B cell (primary cell): ENCODE results near the gene CANT1. TPM values are rescaled to one million over a fixed set of nuclear protein-coding genes. Genes with fewer than 3 reads are reported as not detected.

ENCODE experiments used
- ATAC-seq: fragments of 200-7000 bp; cut with Tn5 transposase; one replicate; pipeline ENCODE4 v1.10.0; 2021; ENCODE audit warnings: low read depth, mild to moderate bottlenecking, moderate number of reproducible peaks, moderate library complexity
- CTCF ChIA-PET: fragments of 350-600 bp; sonication (Branson Sonifier 250); formaldehyde crosslinking; loops from one replicate; lab custom pipeline; 2021; ENCODE audit warnings: antibody characterized with exemption, inconsistent platforms; lab: Charles Lee
- POLR2A ChIA-PET: fragments of 350-600 bp; sonication (Branson Sonifier 250); formaldehyde crosslinking; loops from one replicate; lab custom pipeline; 2021; ENCODE audit warnings: antibody characterized with exemption; lab: Charles Lee
- DNase-seq: peaks from one replicate; pipeline ENCODE4 v3.0.0; 2013
- H2AFZ ChIP-seq: 2 replicates; pipeline ENCODE4 v1.6.1; 2012; ENCODE audit warnings: mild to moderate bottlenecking, low read depth, low read length; ENCODE audit not compliant: insufficient read depth, poor library complexity, severe bottlenecking
- H3K27ac ChIP-seq, 2 donors: 1 replicate in 1 of 2; 2 replicates in 1 of 2; pipeline ENCODE4 v1.5.1; 2012 to 2013; ENCODE audit warnings: low read length in 2 of 2, mild to moderate bottlenecking in 2 of 2, moderate library complexity in 1 of 2
- H3K27me3 ChIP-seq, 4 experiments: fragments of 200-600 bp in 1 of 4; sonication (generic) in 1 of 4; replicated peaks in 1 of 4; 1 replicate in 2 of 4; 2 replicates in 2 of 4; pipeline versions ENCODE4 v1.6.1 to v1.7.0; 2013 to 2016; ENCODE audit warnings: low read length in 3 of 4, mild to moderate bottlenecking in 2 of 4, mixed read lengths in 1 of 4, moderate library complexity in 1 of 4; ENCODE audit not compliant: insufficient read depth in 4 of 4, control insufficient read depth in 3 of 4; ENCODE audit errors: control extremely low read depth in 1 of 4
- H3K36me3 ChIP-seq, 2 experiments: replicated peaks in 1 of 2; 1 replicate in 1 of 2; 2 replicates in 1 of 2; pipeline versions ENCODE4 v1.6.1 to v1.7.1; 2013; ENCODE audit warnings: low read length in 1 of 2; ENCODE audit not compliant: insufficient read depth in 2 of 2, control insufficient read depth in 1 of 2; ENCODE audit errors: control extremely low read depth in 1 of 2, extremely low read depth in 1 of 2
- H3K4me1 ChIP-seq, 2 donors: fragments of 200-600 bp in 1 of 2; sonication (generic) in 1 of 2; 1 replicate in 1 of 2; 2 replicates in 1 of 2; pipeline versions ENCODE4 v1.5.1 to v1.6.1; 2013 to 2017; ENCODE audit warnings: low read length in 2 of 2; ENCODE audit not compliant: control insufficient read depth in 2 of 2, insufficient read depth in 2 of 2
- H3K4me2 ChIP-seq: replicated peaks from 2 replicates; pipeline ENCODE3; 2012; ENCODE audit warnings: mild to moderate bottlenecking, low read depth, low read length; ENCODE audit not compliant: poor library complexity, severe bottlenecking
- H3K4me3 ChIP-seq, 5 experiments: fragments of 200-600 bp in 1 of 5; sonication (generic) in 1 of 5; 1 replicate in 3 of 5; 2 replicates in 2 of 5; pipeline versions ENCODE4 v1.5.1 to v1.7.0; 2011 to 2016; ENCODE audit warnings: low read length in 4 of 5, mild to moderate bottlenecking in 4 of 5, low read depth in 2 of 5, control low read depth in 1 of 5, moderate library complexity in 1 of 5; ENCODE audit not compliant: insufficient read depth in 1 of 5; ENCODE audit errors: control extremely low read depth in 1 of 5, extremely low read depth in 1 of 5
- H3K79me2 ChIP-seq: fragments of 200-600 bp; sonication (generic); one replicate; pipeline ENCODE4 v1.6.0; 2016; ENCODE audit warnings: low read length; ENCODE audit not compliant: control insufficient read depth, insufficient read depth
- H3K9ac ChIP-seq: fragments of 200-600 bp; sonication (generic); 2 replicates; pipeline ENCODE4 v1.6.1; 2017; ENCODE audit warnings: mild to moderate bottlenecking, low read length, moderate library complexity
- H3K9me3 ChIP-seq, 3 donors: one replicate each; pipeline versions ENCODE4 v1.6.1 to v1.7.1; 2013; ENCODE audit warnings: low read length in 2 of 3; ENCODE audit not compliant: control insufficient read depth in 2 of 3, insufficient read depth in 1 of 3; ENCODE audit errors: control extremely low read depth in 1 of 3
- H4K20me1 ChIP-seq: 2 replicates; pipeline ENCODE4 v1.6.0; 2012; ENCODE audit warnings: mild to moderate bottlenecking, low read length; ENCODE audit not compliant: insufficient read depth, control insufficient read depth, poor library complexity, severe bottlenecking
- H3K27ac Mint-ChIP-seq: one replicate; pipeline ENCODE4 v1.8.0; 2021; ENCODE audit warnings: mixed read lengths
- H3K27me3 Mint-ChIP-seq: one replicate; pipeline ENCODE4 v1.8.0; 2021; ENCODE audit warnings: mixed read lengths
- H3K4me1 Mint-ChIP-seq: one replicate; pipeline ENCODE4 v1.8.0; 2021; ENCODE audit warnings: mixed read lengths
- H3K4me3 Mint-ChIP-seq: one replicate; pipeline ENCODE4 v1.8.0; 2021; ENCODE audit warnings: mixed read lengths
- H3K9me3 Mint-ChIP-seq: one replicate; pipeline ENCODE4 v1.8.0; 2022; ENCODE audit warnings: mixed read lengths; ENCODE audit not compliant: insufficient read depth
- EZH2 ChIP-seq: IDR thresholded peaks from 2 replicates; pipeline ENCODE4 v1.6.1; 2012; ENCODE audit warnings: borderline replicate concordance, low read depth, mild to moderate bottlenecking, moderate library complexity, low read length; ENCODE audit not compliant: insufficient read depth, poor library complexity, severe bottlenecking
- WGBS: methylation state at CpG from one replicate; pipeline ENCODE4 v1.1.5; 2013; ENCODE audit warnings: missing lambda C conversion rate; ENCODE audit not compliant: insufficient coverage; 5-methylcytosine and 5-hydroxymethylcytosine counted together
- intact Hi-C: fragments of 100-400 bp; cut with micrococcal nuclease; formaldehyde crosslinking; loops from one replicate; pipeline ENCODE4 v1.10.0; 2022
- polyA plus RNA-seq: library from polyadenylated mRNA; depleted of rRNA; stranded (reverse); fragments of >200 nt; gene quantifications from 2 replicates; pipeline ENCODE4 v1.2.3, GENCODE V29; 2012
- total RNA-seq, 2 donors: library from RNA; stranded (reverse); fragments of 120-200 nt in 1 of 2; gene quantifications; 1 replicate in 1 of 2; 2 replicates in 1 of 2; pipeline versions ENCODE4 v1.2.3 to v1.2.4, GENCODE V29; 2013 to 2022
- TF ChIP-seq, protein P1 (sequence below): fragments of 200-600 bp; IDR thresholded peaks from one replicate; pipeline ENCODE4 v1.8.0; 2022; ENCODE audit warnings: antibody characterized with exemption, mild to moderate bottlenecking

The CANT1 gene
- total and polyA plus RNA-seq, 2 donors (not counting 1 experiment from before 2014, with no cell fraction given) = 17.3 to 44.2 TPM

DNA sequence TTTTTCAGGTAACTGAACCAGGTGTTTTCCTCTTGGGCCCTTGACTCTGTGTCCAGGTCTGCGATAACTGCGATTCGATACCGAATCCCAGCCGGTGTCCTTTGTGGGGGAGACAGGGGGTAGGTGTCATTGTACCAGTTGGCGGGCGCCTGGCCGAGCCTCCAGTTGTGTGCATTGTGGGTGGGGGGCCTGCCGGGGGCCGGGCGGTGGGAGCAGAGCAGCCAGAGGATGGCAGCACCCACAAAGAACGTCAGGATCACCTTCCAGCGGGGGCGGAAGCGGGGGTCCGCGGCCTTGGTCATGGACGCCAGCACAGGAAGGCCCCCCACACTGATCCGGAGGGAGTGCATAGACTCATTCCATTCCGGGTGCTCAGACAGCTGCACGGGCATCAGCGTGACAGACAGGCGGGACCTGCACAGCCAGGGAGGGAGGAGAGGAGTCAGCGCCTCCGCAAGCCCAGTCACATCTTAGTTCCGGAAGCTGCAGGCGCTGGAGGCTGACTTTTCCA lies 12.3 kb downstream of the CANT1 start:
- TF ChIP-seq, protein P1, sequence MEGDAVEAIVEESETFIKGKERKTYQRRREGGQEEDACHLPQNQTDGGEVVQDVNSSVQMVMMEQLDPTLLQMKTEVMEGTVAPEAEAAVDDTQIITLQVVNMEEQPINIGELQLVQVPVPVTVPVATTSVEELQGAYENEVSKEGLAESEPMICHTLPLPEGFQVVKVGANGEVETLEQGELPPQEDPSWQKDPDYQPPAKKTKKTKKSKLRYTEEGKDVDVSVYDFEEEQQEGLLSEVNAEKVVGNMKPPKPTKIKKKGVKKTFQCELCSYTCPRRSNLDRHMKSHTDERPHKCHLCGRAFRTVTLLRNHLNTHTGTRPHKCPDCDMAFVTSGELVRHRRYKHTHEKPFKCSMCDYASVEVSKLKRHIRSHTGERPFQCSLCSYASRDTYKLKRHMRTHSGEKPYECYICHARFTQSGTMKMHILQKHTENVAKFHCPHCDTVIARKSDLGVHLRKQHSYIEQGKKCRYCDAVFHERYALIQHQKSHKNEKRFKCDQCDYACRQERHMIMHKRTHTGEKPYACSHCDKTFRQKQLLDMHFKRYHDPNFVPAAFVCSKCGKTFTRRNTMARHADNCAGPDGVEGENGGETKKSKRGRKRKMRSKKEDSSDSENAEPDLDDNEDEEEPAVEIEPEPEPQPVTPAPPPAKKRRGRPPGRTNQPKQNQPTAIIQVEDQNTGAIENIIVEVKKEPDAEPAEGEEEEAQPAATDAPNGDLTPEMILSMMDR = no peak
- TF ChIP-seq EZH2 = no peak
- intact Hi-C loops = loop anchor here (10.0 kb wide), 1 partner anchor 48 kb away; no protein-coding TSS in a partner anchor
- ATAC-seq (no peak), DNase-seq (no peak)
- Histone ChIP-seq H3K4me3 (no peak overlapping the region), H3K4me2 (no peak overlapping the region), H3K27me3 (no peaks in the 10 kb centered on the region), H3K9me3 (no peaks in the 10 kb centered on the region), H2AFZ (no peak overlapping the region), H3K4me1 (no peaks in the 10 kb centered on the region), H3K79me2 (peaks cover 32% of the 10 kb centered on the region), H3K36me3 (peaks cover 0 to 61% of the 10 kb centered on the region in 2 experiments), H4K20me1 (peaks cover 83% of the 10 kb centered on the region), H3K27ac (no peak overlapping the region), H3K9ac (no peak overlapping the region)
- POLR2A ChIA-PET = no interaction called here
- no peaks in the 10 kb centered on the region for H3K9me3 Mint-ChIP-seq
- H3K27ac Mint-ChIP-seq = no peak overlapping the region
- peaks cover 4% of the 10 kb centered on the region for H3K4me1 Mint-ChIP-seq
- WGBS = 97% methylated on average over 25 of the region's 27 CpGs
- H3K27me3 Mint-ChIP-seq = no peaks in the 10 kb centered on the region
- CTCF ChIA-PET = interaction anchor here (0.7 kb wide), 1 partner anchor 9 kb away, joined by 3 read pairs; no protein-coding TSS in a partner anchor
- no peak overlapping the region for H3K4me3 Mint-ChIP-seq

- DNase-seq = no peak
- CTCF ChIA-PET = interaction anchor here (1.1 kb wide), 1 partner anchor 395 kb away, joined by 3 read pairs; no protein-coding TSS in a partner anchor
Measured at GRCh38 chr17:78996781-78997201, 12.8 kb downstream of the CANT1 start.

More at GRCh38 chr17:78996781-78997201, 12.8 kb downstream of the CANT1 start:
- POLR2A ChIA-PET = no interaction called here
- Mint-ChIP-seq H3K9me3 (no peaks in the 10 kb centered on the region), H3K4me1 (peaks cover 3% of the 10 kb centered on the region), H3K4me3 (no peak overlapping the region), H3K27ac (no peak overlapping the region), H3K27me3 (no peaks in the 10 kb centered on the region)
- peaks cover 0 to 61% of the 10 kb centered on the region in 2 experiments for H3K36me3 ChIP-seq
- no peak overlapping the region for H3K4me3 ChIP-seq
- H3K9me3 ChIP-seq = no peaks in the 10 kb centered on the region
- H3K79me2 ChIP-seq = peaks cover 28% of the 10 kb centered on the region
- H2AFZ ChIP-seq = no peak overlapping the region
- H3K4me1 ChIP-seq = no peaks in the 10 kb centered on the region
- intact Hi-C loops = loop anchor here (10.0 kb wide), 1 partner anchor 48 kb away; no protein-coding TSS in a partner anchor
- no peak for ATAC-seq
- no peaks in the 10 kb centered on the region for H3K27me3 ChIP-seq
- H3K9ac ChIP-seq = no peak overlapping the region
- peaks cover 80% of the 10 kb centered on the region for H4K20me1 ChIP-seq
- TF ChIP-seq, protein P1 = no peak
- no peak for TF ChIP-seq EZH2
- WGBS = 97% methylated on average over 15 of the region's 16 CpGs
- H3K4me2 ChIP-seq = no peak overlapping the region
- H3K27ac ChIP-seq = no peak overlapping the region
